Left renal cortex interstitium (tissue), 4 donors: ENCODE results near the gene RAB11B. TPM values are rescaled to one million over a fixed set of nuclear protein-coding genes. Genes with fewer than 3 reads are reported as not detected.
"Not testable (repeated sequence)": the region's sequence is repeated elsewhere in the genome, so short reads cannot be mapped to it uniquely, and the experiment has no call there.

Experiments
- DNase-seq, 4 donors: peaks; one replicate each; pipeline ENCODE4 v3.0.0-alpha.2; 2013; ENCODE audit warnings: low read depth in 4 of 4, low spot score in 2 of 4, missing footprints in 1 of 4
- polyA plus RNA-seq, 4 donors: library from polyadenylated mRNA; unstranded; fragments of 120-200 nt; gene quantifications; one replicate each; pipeline ENCODE4 v1.2.1, GENCODE V29; 2013; ENCODE audit not compliant: insufficient read length in 4 of 4

Gene RAB11B
- polyA plus RNA-seq, result 100 to 1,000 TPM; 121 to 180 (median 168) TPM

DNA sequence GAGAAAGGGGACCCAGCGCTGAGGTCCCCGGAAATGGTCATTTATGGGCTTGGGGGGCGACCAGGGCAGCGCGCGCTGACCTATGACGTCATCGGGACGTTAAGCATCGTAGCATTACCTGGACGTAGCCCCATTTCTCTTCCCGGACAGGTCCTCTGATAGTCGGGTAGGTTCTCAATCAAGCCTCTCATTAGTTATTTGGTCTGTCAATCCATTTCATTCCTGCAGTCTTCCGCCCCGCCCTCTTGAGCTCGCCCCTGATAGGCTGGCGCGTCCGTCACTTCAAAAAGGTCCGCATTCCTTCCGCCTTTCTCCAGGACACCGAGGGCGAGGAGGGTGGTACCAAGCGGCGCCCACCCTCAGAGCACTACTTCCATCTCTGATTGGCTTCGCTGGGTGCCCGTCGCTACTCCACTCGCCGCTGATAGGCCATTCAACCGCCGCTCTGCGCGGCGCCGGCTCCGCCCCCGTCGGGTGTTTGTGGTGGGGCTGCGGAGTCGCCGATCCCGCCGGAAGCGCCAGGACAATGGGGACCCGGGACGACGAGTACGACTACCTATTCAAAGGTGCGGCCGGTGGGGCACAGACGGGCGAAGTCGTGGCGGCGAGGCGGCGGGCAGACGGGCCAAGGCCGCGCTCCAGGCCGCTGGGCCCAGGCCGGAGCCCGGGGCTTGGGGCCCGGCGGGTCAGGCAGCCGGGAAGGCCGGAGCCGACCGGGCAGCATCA is at the start of gene RAB11B:
TSS of gene RAB11B (plus strand) at position 470 of the 726 bp plus-strand sequence. CDS start at position 527, 57 bp downstream.
- DNase-seq, result peak; percentile 97 to 100 (median 100)

DNA sequence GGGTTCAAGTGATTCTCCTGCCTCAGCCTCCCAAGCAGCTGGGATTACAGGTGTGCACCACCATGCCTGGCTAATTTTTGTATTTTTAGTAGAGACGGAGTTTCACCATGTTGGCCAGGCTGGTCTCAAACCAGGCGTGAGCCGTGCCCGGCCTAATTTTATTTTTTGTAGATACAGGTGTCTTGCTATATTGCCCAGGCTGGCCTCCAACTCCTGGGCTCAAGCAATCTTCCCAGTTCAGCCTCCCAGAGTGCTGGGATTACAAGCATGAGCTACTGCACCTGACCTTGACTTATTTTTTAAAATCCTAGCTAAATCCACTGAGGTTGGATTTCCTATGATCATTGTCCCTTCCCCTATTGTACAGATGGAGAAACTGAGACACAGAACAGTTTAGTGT is 48.7 kb upstream of the RAB11B start:
- not testable (repeated sequence) for DNase-seq

GRCh38 chr19:8342316-8342683 is 47.9 kb upstream of the RAB11B start:
- DNase-seq, result no peak

DNA sequence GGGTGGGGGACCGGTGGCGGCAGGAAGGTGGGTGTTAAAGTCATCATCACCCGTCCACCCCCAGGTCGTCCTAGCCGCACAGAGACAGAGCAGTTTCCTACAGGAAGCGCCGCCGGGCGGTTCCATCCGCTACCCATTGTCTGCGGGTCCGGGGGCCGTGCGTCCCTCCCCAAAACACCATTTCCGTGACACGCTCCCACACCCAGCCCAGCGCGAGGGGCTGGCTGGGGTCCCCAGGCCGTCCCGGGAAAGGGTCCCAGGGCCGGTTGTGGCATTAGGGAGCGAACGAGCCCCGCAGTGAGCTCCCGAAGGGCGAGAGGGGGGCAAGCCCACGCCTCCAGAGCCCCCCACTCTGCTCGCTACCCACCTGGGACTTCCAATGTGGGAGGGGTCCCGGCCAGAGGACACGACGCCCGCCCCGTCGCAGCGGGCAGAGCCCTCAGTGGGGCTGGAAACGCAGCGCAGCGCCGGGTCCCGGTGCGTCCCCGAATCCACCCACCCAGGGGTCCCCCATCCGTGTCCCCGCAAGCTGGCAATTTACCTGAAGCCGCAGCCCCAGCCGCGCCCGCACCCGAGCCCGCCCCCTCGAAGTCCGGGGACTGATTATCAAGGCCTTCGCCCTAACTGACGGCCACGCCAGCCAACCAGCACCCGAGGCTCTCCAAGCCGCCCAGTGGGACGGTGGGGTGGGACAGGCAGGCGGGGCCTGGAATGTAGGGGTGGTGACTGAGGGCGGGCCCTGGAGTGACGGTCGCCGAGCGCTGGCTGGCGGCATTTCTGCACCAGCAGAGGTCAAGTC is 47.3 kb upstream of the RAB11B start, which contains the start of gene KANK3:
TSS of gene KANK3 (minus strand) at position 579 of the 799 bp plus-strand sequence. CDS start 5,434 bp downstream, outside the sequence.
- peak in 1 of 4 donors; percentile 87 for DNase-seq

GRCh38 chr19:8343483-8343844 is 46.7 kb upstream of the RAB11B start:
- DNase-seq, result no peak

DNA sequence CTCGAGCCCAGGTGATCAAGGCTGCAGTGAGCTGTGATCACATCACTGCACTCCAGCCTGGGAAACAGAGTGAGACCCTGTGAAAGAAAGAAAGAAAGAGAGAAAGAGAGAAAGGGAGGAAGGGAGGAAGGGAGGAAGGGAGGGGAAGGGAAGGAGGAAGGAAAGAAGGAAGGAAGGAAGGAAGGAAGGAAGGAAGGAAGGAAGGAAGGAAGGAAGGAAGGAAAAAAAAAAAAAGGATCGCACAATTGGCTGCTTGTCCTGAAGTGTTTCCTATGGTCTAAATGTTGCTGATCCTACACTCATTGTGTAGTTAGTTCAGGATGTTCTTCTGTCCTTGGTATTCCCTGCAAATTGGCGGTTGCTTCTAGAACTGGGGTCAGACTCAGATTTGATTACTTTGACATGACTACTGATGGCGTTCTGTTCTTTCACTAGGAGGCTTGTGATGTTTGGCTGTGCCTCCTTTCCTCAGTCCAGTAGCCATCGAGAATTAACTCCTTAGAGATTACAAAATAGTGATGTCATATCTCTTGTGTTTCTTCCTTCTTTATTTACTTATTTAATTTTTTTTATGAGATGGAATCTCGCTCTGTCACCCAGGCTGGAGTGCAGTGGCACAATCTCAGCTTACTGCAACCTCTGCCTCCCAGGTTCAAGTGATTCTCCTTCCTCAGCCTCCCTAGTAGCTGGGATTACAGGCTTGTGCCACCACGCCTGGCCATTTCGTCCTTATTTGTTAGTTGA is 40.4 kb upstream of the RAB11B start:
- DNase-seq, result not testable (repeated sequence)

DNA sequence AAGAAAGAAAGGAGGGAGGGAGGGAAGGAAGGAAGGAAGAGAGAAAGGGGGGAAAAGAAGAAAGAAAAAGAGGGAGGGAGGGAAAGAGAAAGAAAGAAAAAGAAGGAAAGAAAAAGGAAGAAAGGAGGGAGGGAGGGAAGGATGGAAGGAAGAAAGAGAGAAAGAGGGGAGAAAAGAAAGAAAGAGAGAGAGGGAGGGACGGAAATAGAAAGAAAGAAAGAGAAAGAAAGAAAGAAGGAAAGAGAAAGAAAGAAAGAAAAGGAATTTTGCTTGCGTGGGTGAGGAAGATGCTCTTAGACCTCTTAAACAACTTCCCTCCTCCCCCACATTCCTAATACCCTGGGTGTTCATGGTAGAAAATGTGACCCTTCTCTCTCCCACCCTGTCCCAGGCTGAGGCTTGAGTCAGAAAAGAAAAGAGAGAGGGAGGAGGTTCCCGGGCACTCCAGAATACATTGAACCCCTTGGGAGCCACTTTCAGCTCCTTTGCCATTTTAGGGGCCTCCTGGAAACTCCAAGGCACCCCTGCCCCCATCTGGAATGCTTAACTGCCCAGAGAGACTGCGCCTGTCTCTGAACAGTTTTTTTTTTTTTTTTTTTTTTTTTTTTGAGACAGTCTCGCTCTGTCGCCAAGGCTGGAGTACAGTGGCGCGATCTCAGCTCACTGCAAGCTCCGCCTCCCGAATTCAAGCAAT is 37.9 kb upstream of the RAB11B start:
- no peak for DNase-seq

DNA sequence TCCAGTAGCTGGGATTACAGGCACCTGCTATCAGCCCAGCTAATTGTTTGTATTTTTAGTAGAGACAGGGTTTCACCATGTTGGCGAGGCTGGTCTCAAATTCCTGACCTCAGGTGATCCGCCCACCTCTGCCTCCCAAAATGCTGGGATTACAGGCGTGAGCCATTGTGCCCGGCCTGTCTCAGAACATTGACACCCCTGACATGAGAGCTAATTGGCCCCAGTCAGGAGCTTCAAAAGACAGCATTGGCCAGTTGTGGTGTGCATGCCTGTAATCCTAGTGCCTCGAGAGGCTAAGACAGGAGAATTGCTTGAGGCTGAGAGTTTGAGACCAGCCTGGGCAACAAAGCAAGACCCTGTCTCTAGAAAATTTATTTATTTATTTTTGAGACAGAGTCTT is 37.3 kb upstream of the RAB11B start:
- DNase-seq, result not testable (repeated sequence)

- DNase-seq, result no peak
Measured at GRCh38 chr19:8355631-8356402, 34.3 kb upstream of the RAB11B start.

GRCh38 chr19:8357007-8357521 is 33.1 kb upstream of the RAB11B start:
- no peak for DNase-seq

DNA sequence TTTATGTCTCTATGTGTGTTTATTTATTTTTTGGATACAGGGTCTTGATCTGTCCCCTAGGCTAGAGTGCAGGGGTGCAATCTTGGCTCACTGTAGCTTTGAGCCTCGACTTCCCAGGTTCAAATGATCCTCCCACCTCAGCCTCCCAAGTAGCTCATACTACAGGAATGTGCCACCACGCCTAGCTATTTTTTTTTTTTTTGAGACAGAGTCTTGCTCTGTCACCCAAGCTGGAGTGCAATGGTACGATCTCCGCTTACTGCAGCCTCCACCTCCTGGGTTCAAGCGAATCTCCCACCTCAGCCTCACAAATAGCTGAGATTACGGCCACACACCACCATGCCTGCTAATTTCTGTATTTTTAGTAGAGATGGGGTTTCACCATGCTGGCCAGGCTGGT is 31.2 kb upstream of the RAB11B start:
- no peak for DNase-seq

DNA sequence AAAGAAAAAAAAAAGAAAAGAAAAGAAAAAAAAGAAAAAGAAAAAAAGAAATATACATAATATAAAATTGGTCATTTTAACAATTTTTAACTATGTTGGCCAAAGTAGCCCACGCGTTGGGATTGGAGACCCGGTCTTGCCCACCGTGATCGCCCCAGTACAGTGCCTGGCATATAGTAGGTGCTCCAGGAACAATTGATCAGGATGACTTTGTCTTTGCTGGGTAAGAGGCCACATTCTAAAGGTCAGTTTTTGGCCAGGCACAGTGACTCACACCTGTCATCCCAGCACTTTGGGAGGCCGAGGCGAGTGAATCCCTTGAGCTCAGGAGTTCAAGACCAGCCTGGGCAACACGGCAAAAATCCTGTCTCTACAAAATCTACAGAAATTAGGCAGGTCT is 30.0 kb upstream of the RAB11B start:
- no peak for DNase-seq

DNA sequence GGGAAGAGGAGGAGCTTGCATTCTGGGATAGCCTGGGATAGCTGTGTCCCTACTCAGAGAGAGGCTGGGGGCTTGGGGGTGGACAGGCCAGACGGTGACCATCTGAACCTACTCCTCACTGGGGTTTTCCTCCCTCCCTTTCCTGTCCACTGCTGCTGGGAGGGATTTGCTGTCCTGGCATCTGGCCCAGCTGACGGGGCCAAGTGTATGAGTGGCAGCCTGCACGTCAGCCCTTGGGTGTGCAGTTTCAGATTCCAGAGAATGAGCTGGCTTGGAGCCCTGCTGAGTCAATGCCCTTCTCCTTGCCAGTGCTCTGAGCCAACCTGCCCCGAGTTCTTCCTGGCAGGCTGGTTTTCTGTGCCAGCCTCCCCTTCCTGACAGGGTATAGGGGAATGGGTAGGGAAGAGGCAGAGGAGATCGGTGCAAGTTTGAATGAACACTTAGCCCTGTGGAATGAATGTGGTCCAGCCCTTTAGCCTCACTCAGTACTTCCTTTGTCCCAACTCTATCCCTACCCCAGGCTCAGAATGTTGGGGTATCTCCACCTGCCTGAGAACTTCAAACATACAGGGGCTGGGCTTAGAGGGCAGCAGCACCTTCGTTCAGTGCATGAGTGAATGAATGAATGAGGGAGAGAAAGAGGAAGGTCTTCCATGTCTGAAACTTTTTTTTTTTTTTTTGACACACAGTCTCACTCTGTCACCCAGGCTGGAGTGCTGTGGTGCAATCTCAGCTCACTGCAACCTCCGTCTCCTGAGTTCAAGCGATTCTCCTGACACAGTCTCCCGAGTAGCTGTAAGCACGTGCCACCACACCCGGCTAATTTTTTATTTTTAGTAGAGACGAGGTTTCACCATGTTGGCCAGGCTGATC is 28.0 kb upstream of the RAB11B start:
- DNase-seq, result no peak

DNA sequence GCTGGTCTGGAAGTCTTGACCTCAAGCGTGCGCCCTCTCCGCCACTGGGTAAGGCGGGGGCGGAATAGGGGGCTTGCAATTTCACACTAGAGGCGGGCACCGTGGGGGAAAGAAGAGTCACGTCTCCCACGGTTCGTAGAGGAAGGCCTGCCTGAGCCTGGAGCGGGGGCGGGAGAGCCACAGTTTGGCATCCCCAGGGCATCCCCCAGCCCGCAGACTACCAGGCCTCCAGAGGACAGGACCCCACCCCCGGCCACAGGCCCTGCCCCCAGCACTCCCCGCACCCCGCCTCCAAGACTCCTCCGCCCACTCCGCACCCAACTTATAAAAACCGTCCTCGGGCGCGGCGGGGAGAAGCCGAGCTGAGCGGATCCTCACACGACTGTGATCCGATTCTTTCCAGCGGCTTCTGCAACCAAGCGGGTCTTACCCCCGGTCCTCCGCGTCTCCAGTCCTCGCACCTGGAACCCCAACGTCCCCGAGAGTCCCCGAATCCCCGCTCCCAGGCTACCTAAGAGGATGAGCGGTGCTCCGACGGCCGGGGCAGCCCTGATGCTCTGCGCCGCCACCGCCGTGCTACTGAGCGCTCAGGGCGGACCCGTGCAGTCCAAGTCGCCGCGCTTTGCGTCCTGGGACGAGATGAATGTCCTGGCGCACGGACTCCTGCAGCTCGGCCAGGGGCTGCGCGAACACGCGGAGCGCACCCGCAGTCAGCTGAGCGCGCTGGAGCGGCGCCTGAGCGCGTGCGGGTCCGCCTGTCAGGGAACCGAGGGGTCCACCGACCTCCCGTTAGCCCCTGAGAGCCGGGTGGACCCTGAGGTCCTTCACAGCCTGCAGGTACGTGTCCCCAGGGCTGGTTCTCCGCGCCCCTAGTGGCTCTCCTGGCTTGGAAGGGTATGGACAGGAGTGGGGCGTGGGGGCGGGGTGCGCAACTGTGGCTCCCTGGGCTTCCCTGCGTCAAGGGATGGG is 26.1 kb upstream of the RAB11B start, which contains the start of gene ANGPTL4:
TSS of gene ANGPTL4 (plus strand) at position 353 of the 969 bp plus-strand sequence. CDS start at position 520, 167 bp downstream.
- DNase-seq, result no peak

- DNase-seq, result no peak
Measured at GRCh38 chr19:8366121-8366581, 24.0 kb upstream of the RAB11B start.

GRCh38 chr19:8366961-8367326 is 23.2 kb upstream of the RAB11B start:
- no peak for DNase-seq

DNA sequence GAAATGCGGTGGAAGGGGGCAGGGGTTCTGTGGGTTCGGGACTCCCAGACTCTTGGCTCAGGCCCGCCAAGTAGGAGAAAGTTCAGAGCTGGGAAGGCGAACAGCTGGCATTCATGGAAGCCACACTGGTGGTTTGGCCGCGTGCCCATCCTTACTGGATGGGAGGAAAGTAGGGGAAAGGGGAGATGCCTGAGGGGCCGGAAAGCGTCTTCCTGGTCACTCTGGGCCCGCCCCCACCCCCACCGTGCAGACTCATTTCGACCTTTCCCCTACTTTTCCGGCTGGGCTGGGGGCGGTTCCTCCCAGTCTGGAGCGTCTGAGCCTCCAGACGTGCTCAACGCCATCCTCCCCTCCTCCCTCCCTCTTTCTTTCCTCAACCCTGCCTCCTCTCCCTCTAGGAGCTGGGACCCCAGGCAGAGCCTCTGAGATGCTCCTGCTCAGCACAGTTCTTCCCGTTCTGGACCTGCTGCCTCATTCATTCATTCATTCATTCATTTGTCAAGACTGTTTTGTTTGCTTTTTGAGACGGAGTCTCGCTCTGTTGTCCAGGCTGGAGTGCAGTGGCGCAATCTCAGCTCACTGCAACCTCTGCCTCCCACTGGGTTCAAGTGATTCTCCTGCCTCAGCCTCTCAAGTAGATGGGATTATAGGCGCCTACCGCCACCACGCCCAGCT is 22.7 kb upstream of the RAB11B start:
- DNase-seq, result peak in 3 of 4 donors; percentile 50 to 92 (median 78)
